UCSD-AML1 (cell line): ENCODE results near the gene DCC.

Experiments
- DNase-seq: peaks from one replicate; lab custom pipeline; 2025; ENCODE audit not compliant: unreplicated experiment; lab: John Stamatoyannopoulos, UW

The DCC gene

GRCh38 chr18:52339891-52340371 lies at the start of gene DCC:
Gene DCC, plus strand, starts transcription at chr18:52340197. Its CDS starts 591 bp downstream, at chr18:52340788.
- DNase-seq, result no peak

DNA sequence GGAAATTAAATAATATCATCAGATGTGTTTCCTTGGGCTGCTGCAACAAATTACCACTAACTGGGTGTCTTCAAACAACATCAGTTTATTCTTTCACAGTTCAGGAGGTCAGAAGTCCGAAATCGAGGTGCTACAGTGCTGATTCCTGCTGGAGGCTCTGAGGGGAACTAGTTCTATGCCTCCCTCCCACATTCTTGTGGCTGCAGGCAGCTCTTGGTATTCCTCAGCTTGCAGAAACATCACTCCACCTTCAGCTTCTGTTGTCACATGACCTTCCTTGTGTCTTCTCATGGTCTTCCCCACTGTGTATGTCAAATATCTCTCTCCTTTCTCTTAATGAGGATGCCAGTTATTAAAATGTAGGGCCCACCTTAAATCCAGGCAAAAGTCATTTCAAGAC lies 29.3 kb upstream of the DCC start:
- no peak for DNase-seq

- DNase-seq, result no peak
Observed at GRCh38 chr18:52311331-52311730, 28.7 kb upstream of the DCC start.

GRCh38 chr18:52312346-52312745 lies 27.7 kb upstream of the DCC start:
- no peak for DNase-seq

DNA sequence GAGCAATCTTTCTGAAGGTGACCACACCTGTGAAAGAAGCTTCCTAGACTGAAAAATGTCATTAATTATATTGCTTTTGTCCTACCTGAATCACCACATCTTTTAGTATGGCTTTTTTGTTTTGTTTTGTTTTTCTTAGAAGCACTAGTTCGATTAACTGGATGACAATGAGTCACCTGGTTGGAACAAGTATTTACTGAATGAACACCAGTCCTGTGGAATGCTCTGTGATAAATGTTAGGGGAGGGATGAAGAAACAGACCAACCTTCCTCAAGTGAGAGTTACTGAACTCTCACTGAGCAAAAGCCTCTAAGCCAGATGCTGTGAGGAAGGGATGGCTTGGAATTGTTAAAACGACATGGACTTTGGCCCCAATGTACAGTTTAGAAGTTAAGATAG lies 26.8 kb upstream of the DCC start:
- no peak for DNase-seq

GRCh38 chr18:52319424-52319983 lies 20.5 kb upstream of the DCC start:
- DNase-seq, result no peak

DNA sequence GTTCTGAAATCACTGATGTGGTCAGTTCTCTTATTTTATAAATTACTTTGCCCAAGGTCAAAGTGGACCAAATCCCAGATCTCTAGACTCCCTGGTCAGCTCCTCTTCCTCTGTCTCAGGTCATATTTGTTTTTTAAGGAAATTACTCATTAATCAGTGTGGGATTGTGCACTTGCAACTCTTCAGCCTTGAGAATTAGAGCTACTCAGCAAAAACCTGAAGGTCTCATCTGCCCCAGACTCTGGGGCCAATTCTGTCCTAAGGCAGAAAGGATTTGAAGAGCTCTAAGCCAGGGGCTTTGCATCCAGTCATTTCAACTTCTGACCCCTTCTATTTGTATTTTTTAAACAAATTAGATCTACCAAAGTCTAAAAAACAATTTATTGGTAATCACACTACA lies 17.7 kb upstream of the DCC start:
- DNase-seq, result no peak

DNA sequence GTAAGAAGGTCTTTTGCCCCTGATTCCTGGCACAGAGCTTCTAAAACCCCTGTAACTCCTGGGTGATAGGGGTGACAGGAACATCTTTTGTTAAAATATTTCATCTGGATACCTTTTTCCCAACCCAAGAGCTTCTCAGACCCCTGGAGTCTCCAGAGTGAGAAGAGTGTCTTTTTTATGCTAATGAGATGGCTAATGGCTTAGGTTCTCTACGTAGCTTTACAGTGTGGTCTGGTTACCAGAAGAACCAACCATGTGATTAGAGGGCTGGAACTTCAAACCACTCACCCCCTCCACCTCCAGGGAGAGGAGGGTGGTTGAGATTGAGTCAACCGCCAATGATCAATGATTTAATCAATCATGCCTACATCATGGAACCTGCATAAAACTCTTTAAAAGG lies 16.2 kb upstream of the DCC start:
- no peak for DNase-seq

DNA sequence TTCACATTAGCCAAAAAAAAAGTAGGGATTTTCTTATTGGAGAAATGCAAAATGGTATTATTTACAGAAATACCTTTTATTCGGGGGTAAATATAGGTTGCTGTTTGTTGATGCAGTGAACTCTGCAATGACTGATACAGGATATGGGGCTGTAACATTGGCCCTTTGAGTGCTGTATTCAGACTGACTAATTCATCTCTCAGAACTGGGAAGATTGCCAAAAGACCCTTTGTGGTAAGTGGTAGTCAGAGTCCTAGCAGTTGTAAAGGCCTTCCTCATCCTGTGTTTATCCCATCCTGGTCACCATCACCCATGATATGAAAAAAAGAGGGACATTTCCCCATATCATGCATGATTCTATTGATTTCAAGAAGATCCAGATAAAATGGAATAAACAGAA lies 14.0 kb upstream of the DCC start:
- no peak for DNase-seq

- no peak for DNase-seq
Observed at GRCh38 chr18:52333860-52334259, 6.1 kb upstream of the DCC start.

GRCh38 chr18:52334307-52334706 lies 5.7 kb upstream of the DCC start:
- no peak for DNase-seq

GRCh38 chr18:52334896-52335295 lies 5.1 kb upstream of the DCC start:
- no peak for DNase-seq

GRCh38 chr18:52337276-52337675 lies 2.7 kb upstream of the DCC start:
- DNase-seq, result no peak

DNA sequence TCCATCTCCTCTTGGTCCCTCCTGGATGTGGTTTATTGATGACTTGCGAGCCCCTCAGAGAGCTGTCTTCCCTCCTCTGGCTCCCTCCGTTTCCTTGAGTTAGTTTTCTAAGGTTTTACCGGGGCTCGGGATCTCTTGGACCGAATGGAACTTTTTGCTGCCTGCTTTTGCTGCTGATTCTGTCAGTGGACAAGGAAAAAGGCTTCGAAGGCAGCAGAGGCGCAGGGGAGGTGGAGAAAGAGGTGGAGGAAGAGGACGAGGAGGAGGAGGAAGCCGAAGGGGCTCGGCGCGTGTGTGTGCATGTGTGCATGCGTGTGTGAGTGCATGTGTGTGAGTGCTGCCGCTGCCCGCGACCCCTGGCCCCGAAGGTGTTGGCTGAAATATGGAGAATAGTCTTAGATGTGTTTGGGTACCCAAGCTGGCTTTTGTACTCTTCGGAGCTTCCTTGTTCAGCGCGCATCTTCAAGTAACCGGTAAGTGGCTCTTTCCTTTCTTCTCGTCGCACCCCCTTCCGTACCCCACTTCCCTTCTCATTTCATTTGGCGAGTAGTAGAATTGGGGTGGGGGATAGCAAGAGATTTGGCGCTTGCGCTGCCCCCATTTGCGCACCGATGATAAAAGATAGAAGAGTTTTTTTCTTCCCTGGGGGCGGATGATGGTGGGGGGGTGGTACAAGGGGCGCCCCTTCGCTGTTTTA lies 557 bp downstream of the DCC start:
- DNase-seq, result no peak

DNA sequence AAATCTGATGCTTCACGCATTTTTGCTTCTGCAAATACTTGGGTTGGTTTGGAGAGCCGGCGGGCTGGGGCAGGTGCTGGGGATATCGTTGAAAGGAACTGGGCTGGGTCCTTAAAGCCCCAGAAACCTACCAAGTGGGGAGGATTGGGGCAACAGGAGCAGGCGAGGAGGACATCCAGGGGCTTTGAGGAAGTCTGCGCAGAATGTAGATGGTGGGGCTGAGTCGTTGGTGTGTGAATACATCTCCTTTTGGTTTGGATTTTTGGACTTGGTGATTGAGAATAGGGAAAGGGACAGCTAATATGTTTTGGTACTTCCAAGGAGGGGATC lies 1.1 kb downstream of the DCC start:
- DNase-seq, result no peak

DNA sequence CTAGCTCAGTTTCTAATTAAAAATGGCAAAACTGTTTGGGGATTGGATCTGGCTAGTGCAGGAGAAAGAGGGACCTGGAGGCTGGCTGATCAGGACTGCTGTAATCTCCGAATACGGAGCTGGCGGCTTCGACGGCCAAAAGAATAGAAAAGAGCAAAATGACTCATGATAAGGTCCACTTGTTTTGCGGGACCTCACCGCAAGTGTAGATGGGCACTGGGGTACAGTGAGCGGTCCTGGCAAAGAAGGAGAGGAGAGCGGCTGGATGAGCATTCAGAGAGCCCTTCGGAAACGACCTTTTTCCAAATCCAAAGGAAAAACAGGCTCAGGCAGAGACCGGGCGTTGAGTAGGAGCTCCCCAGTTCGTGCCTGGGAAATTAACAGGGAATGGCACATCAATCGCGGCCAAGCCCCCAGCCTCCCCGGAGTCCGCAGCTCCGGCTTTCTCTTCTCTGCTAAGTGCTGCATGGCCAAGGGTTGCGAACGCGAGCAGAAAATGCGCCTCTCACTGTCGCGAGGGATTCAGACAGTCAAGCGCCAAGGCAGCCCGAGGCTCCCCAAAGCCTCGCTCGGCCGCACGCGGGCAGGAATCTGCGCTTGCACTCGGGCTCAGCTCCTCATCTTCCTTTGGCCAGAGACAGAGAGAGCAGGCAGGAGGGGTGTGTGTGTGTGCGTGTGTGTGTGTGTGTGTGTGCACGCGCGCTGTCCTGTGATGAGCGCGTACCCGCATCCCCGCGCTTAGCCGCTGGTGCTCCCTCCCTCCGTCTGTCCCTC lies 1.8 kb downstream of the DCC start:
- no peak for DNase-seq

DNA sequence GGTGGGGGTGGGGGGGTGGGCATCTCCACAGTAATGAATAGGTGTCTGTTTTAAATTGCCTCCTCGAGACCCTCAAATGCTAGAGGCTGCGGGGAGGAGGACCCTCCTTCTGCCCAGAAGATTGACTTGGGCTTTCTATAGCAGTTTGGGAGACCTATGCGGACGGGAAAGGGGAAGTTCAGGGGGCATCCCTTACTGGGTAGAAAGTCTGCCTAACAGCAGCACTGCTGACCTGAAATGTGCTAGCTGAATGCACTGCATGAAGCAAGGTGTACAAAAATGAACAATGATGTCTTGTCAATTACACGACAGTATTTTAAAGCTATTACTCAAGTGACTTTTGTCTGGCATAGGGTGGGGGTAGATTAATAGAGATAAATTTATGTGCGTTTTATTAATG lies 2.5 kb downstream of the DCC start:
- no peak for DNase-seq

GRCh38 chr18:52343138-52343537 lies 3.1 kb downstream of the DCC start:
- no peak for DNase-seq

DNA sequence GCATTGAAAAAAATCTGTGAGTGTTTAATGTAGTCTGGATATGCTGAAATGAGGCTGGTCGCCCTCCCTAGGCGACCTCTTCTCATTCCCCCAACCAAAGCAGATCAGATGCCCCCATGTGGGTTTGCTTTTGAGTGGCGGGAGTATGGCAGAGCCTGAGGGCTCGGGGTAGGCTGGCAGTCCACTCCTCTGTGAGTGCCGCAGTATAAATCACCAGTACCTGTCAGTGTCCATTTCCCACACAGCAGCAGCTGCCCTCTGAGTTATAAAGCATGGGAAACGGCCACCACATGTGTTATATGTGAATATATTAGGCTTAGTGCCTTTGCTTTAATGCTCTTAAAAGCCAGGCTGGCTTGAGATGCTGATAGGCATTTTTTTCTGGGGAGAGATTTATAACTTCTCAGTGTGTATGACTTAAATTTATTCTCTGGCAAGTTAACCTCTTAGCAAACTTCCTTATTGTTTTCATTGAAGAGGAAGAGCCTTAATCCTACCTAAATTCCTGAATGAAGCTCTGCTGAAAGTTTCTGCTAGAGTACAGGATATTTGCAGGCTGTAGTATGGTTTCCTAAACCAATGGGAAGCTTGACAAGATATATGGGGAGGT lies 3.8 kb downstream of the DCC start:
- DNase-seq, result no peak

DNA sequence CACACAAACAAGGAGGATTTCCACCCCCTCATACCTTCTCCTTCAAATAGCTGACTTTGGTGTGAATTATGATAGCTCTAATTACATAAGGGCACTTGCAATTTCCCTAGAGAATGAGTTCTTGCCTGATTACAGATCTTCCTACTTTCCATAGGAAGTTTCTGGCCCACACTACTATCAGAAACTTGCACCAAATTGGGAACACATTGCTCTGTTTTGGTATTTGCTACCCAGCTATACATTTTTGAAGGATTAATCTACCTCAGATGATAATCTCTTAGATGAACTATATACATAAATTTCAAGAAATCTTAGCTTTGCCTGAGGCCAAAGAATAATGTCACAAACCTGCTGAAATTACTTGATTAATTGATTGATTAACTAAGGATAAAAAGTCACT lies 4.9 kb downstream of the DCC start:
- no peak for DNase-seq

GRCh38 chr18:52345428-52345827 lies 5.4 kb downstream of the DCC start:
- no peak for DNase-seq

DNA sequence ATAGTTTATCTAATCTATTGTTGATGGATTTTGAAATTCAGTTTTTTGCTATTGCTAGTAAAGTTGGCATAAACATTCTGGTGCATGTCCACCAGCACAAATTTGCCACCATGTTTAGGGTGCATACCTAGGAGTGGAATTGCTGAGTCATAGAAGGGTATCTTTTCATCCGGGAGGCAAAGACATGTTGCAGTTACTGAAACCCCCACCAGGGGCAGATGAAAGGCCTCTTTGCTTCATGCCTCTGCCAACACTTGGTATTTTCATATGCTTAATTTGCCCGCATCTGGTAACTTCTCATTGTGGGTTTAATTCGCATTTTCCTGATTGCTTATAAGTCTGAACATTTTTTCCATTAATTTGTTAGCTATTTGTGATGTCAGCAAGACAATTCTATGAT lies 8.2 kb downstream of the DCC start:
- DNase-seq, result no peak
